Sigmoid colon (tissue), 7 donors: ENCODE measurements around the gene ME3. TPM values are rescaled to one million over a fixed set of nuclear protein-coding genes. Genes with fewer than 3 reads are reported as not detected.

ENCODE experiments used
- DNase-seq: peaks from one replicate; pipeline ENCODE4 v3.0.0-alpha.2; 2019
- H3K27ac ChIP-seq, 4 donors: fragments of 200-600 bp; sonication (generic); one replicate each; pipeline ENCODE4 v1.5.1; 2016 to 2019; ENCODE audit warnings: mild to moderate bottlenecking in 1 of 4
- H3K27me3 ChIP-seq, 3 donors: fragments of 200-600 bp; sonication (generic); one replicate each; pipeline ENCODE4 v1.5.1; 2019; ENCODE audit warnings: mild to moderate bottlenecking in 1 of 3
- H3K36me3 ChIP-seq, 4 donors: fragments of 200-600 bp; sonication (generic); one replicate each; pipeline ENCODE4 v1.5.1; 2016 to 2019
- H3K4me1 ChIP-seq, 4 donors: fragments of 200-600 bp; sonication (generic); one replicate each; pipeline ENCODE4 v1.5.1; 2017 to 2019
- H3K4me3 ChIP-seq, 4 donors: fragments of 200-600 bp; sonication (generic); one replicate each; pipeline ENCODE4 v1.5.1; 2017 to 2019; ENCODE audit warnings: mild to moderate bottlenecking in 2 of 4, moderate library complexity in 1 of 4
- H3K9me3 ChIP-seq, 4 donors: fragments of 200-600 bp in 3 of 4; sonication (generic) in 3 of 4; one replicate each; pipeline versions ENCODE4 v1.5.1 to v1.6.1; 2013 to 2019
- EP300 ChIP-seq, 4 donors: sonication (generic); formaldehyde crosslinking; IDR thresholded peaks; one replicate each; pipeline ENCODE4 v1.6.1; 2017; ENCODE audit warnings: antibody characterized with exemption in 4 of 4
- POLR2A ChIP-seq, 2 donors: fragments of 450-650 bp; IDR thresholded peaks; one replicate each; pipeline ENCODE4 v1.6.1; 2016; ENCODE audit warnings: antibody characterized with exemption in 2 of 2, mild to moderate bottlenecking in 2 of 2, moderate library complexity in 2 of 2
- POLR2AphosphoS5 ChIP-seq, 4 donors: sonication (generic); formaldehyde crosslinking; IDR thresholded peaks; one replicate each; pipeline ENCODE4 v1.6.1; 2017; ENCODE audit warnings: antibody characterized with exemption in 4 of 4
- WGBS, 2 donors: extraction: QIAGEN DNeasy Blood & Tissue Kit; methylation state at CpG; one replicate each; pipeline ENCODE4 v1.1.7; 2013; 5-methylcytosine and 5-hydroxymethylcytosine counted together
- intact Hi-C: fragments of 100-400 bp; cut with DNase I; formaldehyde crosslinking; loops from one replicate; pipeline ENCODE4 v1.15.1; 2023
- polyA plus RNA-seq, 3 donors: library from polyadenylated mRNA; stranded (reverse); fragments of 200-250 nt; gene quantifications; one replicate each; pipeline ENCODE4 v1.2.3, GENCODE V29; 2013
- total RNA-seq, 4 donors: library from RNA; depleted of rRNA; stranded (reverse); fragments of >200 nt; gene quantifications; one replicate each; pipeline ENCODE4 v1.1.0, GENCODE V29; 2016
- TF ChIP-seq, protein P1 (sequence below), 4 experiments: fragments of 450-650 bp in 3 of 4; fragments of 200-600 bp in 1 of 4; IDR thresholded peaks; one replicate each; pipeline ENCODE4 v1.5.1; 2016 to 2019; ENCODE audit warnings: antibody characterized with exemption in 4 of 4, mild to moderate bottlenecking in 3 of 4, moderate library complexity in 2 of 4
- donor health status: healthy with polysubstance abuse.
- donor health status: Bipolar disorder and iron deficiency.
- donor health status: healthy.

The ME3 gene
- total and polyA plus RNA-seq, 7 donors: 7.8 to 53.2 (median 25.5) TPM

DNA sequence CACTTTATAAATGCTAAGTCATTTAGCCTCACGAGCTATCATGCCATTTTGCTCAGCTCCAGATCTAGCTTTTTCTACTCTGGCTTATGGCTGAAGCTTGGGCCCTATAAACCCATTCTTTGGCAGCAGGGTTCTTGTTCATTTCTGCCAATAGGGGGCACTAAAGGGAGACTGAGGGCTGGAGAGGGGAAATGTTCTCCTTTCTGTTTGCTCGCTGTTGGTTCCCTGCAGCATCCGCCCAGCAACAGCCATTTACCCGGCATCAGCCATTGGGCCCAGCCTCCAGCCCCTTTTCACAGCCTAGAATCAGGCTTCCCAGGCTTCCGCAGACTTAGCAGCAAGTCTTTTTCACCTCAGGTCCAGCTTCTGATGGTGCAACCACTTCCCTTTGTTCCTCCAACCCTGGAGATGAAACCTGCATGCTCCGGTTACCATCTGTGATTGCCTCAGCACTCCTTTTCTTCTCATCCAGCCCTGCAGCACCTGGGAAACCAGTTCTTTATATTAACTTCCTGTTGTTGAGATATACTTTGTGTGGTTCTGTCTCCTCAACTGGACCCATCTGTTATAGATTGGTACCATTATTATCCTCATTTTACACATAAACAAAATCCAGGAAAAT lies 4.2 kb upstream of the ME3 start:
- Histone ChIP-seq H3K27me3 (no peaks in the 10 kb centered on the region), H3K4me1 (peaks cover 0 to 66% (median 47%) of the 10 kb centered on the region in 4 donors), H3K4me3 (no peak overlapping the region), H3K27ac (peak overlapping the region in 3 of 4 donors; percentile 88 to 98 (median 92)), H3K36me3 (no peaks in the 10 kb centered on the region), H3K9me3 (no peaks in the 10 kb centered on the region)
- no peak for TF ChIP-seq EP300 (IDR thresholded peaks at IDR 0.05)
- TF ChIP-seq, protein P1, sequence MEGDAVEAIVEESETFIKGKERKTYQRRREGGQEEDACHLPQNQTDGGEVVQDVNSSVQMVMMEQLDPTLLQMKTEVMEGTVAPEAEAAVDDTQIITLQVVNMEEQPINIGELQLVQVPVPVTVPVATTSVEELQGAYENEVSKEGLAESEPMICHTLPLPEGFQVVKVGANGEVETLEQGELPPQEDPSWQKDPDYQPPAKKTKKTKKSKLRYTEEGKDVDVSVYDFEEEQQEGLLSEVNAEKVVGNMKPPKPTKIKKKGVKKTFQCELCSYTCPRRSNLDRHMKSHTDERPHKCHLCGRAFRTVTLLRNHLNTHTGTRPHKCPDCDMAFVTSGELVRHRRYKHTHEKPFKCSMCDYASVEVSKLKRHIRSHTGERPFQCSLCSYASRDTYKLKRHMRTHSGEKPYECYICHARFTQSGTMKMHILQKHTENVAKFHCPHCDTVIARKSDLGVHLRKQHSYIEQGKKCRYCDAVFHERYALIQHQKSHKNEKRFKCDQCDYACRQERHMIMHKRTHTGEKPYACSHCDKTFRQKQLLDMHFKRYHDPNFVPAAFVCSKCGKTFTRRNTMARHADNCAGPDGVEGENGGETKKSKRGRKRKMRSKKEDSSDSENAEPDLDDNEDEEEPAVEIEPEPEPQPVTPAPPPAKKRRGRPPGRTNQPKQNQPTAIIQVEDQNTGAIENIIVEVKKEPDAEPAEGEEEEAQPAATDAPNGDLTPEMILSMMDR (IDR thresholded peaks at IDR 0.05): peak in 1 of 4 experiments; percentile 29
- 64 to 87% methylated on average over 6 of the region's 6 CpGs for WGBS, 2 donors
- intact Hi-C loops: no loop called here
- DNase-seq: no peak

DNA sequence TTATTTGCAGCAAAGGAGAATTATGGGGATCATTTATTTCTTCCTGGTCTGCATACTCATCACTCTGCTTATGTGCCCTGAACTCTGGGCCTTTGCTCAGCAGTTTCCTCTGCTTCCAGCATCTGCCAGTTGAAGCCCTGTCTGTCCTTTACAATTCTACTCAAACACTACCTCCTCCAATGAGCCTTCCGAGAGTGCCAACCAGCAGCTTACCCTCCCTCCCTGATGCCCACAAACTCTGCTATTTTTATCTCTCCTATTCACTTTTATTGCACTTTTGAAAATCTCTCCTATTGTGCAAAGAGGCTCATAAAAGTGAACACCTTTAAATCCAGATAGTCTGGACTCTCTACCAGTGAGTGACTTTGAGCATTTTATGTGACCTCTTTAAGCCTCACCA lies 3.6 kb upstream of the ME3 start:
- Histone ChIP-seq H3K9me3 (no peaks in the 10 kb centered on the region), H3K36me3 (no peaks in the 10 kb centered on the region), H3K4me1 (peaks cover 0 to 62% (median 45%) of the 10 kb centered on the region in 4 donors), H3K4me3 (no peak overlapping the region), H3K27ac (peak overlapping the region in 3 of 4 donors; percentile 88 to 98 (median 92)), H3K27me3 (no peaks in the 10 kb centered on the region)
- DNase-seq: peak; percentile 78
- TF ChIP-seq, protein P1 (IDR thresholded peaks at IDR 0.05): no peak
- no peak for TF ChIP-seq EP300 (IDR thresholded peaks at IDR 0.05)
- TF ChIP-seq POLR2AphosphoS5 (IDR thresholded peaks at IDR 0.05): peak in 1 of 4 donors; percentile 14
- TF ChIP-seq POLR2A (IDR thresholded peaks at IDR 0.05): no peak
- intact Hi-C loops: no loop called here
- WGBS, 2 donors: 21 to 68% methylated on average over 1 of the region's 1 CpG

DNA sequence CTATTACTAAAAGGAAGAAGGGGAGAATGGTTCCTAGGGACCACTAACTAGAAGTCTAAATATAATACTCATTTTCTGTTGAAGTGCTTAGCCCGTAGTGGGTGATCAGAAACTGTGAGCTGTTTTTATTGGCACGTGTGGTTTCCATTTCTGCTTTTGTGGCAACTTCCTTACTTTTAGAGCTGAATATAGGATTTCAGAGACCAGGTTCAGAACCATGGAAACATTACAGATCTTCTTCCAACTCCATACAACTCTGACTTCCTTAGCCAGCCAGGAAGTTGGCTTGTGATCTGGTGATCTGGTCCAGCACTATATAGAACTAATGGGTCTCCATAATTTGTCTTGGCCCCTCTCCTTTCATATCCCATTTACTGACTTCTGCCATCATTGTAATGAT lies 2.6 kb upstream of the ME3 start:
- Histone ChIP-seq H3K4me3 (no peak overlapping the region), H3K27me3 (no peaks in the 10 kb centered on the region), H3K36me3 (no peaks in the 10 kb centered on the region), H3K27ac (peak overlapping the region in 3 of 4 donors; percentile 88 to 98 (median 92)), H3K4me1 (peaks cover 0 to 65% (median 47%) of the 10 kb centered on the region in 4 donors), H3K9me3 (no peaks in the 10 kb centered on the region)
- intact Hi-C loops: no loop called here
- TF ChIP-seq, protein P1 (IDR thresholded peaks at IDR 0.05): no peak
- TF ChIP-seq EP300 (IDR thresholded peaks at IDR 0.05): no peak
- TF ChIP-seq POLR2A (IDR thresholded peaks at IDR 0.05): no peak
- 22 to 30% methylated on average over 2 of the region's 2 CpGs for WGBS, 2 donors
- no peak for DNase-seq

DNA sequence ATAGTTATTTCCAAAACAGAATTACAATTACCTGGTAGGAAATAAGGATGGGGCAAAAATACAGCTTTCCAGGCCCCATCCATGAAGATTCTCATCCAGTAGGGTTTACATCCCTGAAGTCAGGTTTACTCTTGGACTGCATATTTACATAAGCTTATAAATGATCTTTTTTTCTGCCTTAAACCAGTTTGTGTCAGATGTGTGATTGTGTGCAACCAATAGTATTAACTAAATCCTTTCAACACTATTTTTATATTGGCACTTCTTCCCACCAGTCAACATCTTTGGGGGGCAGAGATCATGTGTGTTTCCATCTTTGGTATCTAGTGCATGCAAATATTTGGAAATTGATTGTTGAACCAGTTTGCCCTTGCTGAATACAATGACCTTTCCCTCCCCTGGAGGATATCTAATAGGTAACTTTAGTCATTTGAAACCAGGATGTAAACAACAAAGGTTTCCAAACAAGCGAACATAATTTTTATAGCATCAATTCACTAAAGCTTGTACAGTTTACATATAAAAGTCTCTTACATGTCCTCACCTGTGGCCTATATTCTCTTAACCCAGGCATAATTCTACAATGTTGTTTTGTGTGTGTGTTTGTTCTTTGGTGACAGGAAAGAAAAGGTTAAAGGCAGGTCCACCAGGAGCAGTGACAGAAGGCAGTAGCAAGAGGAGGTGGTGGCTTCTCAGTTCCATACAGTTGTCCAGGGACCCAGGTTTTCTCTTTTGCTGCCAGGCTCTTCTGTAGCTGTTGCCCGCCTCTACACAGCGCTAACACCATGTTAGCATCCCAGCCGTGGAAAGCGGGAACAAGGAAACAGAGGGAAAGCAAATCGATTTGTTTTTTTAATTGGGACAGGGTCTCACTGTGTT lies 1.7 kb upstream of the ME3 start:
- Histone ChIP-seq H3K4me3 (no peak overlapping the region), H3K9me3 (no peaks in the 10 kb centered on the region), H3K27me3 (no peaks in the 10 kb centered on the region), H3K27ac (peak overlapping the region in 3 of 4 donors; percentile 88 to 98 (median 92)), H3K4me1 (peaks cover 0 to 72% (median 55%) of the 10 kb centered on the region in 4 donors), H3K36me3 (no peaks in the 10 kb centered on the region)
- no peak for DNase-seq
- intact Hi-C loops: loop anchor here (2.0 to 5.0 kb wide), 6 partner anchors 45 to 217 kb away; partner anchors contain the start of gene PRSS23
- WGBS, 2 donors: 17 to 76% methylated on average over 6 of the region's 6 CpGs
- TF ChIP-seq EP300 (IDR thresholded peaks at IDR 0.05) (no peak), POLR2AphosphoS5 (IDR thresholded peaks at IDR 0.05) (no peak), POLR2A (IDR thresholded peaks at IDR 0.05) (no peak)
- TF ChIP-seq, protein P1 (IDR thresholded peaks at IDR 0.05): no peak
